ENCODE measurements around the gene SLC26A1.
"Not testable (repeated sequence)": the region's sequence is repeated elsewhere in the genome, so short reads cannot be mapped to it uniquely, and the experiment has no call there.

The SLC26A1 gene

DNA sequence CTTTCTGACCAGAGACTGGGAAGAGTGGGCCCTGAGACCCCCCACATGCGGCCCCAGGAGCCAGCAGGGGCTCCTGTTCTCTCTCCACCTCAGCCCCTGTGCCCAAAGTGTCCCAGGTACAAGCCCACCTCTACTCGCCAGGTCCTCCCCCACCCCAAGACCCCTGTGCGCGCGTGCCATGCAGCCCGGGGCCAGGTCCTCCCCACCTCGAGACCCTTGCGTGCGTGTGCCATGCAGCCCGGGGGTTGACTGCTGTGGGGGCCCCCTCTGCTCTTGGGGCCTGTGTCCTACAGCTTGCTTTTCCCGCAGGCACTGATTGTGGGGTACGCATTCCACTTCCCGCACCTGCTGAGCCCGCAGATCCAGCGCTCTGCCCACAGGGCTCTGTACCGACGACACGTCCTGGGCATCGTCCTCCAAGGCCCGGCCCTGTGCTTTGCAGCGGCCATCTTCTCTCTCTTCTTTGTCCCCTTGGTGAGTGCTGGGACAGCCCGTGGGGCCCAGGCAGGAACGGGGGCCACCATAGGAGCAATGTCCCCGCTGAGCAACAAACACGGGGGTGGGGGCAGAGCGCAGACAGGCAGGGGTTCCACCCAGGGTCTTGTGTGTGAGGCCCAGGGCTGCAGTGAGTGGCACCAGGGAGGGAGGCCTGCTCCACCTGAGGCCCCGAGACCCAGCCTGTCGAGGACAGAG lies 40.2 kb downstream of the SLC26A1 start:
- DNase-seq (ENCODE audit: low spot score): no peak

DNA sequence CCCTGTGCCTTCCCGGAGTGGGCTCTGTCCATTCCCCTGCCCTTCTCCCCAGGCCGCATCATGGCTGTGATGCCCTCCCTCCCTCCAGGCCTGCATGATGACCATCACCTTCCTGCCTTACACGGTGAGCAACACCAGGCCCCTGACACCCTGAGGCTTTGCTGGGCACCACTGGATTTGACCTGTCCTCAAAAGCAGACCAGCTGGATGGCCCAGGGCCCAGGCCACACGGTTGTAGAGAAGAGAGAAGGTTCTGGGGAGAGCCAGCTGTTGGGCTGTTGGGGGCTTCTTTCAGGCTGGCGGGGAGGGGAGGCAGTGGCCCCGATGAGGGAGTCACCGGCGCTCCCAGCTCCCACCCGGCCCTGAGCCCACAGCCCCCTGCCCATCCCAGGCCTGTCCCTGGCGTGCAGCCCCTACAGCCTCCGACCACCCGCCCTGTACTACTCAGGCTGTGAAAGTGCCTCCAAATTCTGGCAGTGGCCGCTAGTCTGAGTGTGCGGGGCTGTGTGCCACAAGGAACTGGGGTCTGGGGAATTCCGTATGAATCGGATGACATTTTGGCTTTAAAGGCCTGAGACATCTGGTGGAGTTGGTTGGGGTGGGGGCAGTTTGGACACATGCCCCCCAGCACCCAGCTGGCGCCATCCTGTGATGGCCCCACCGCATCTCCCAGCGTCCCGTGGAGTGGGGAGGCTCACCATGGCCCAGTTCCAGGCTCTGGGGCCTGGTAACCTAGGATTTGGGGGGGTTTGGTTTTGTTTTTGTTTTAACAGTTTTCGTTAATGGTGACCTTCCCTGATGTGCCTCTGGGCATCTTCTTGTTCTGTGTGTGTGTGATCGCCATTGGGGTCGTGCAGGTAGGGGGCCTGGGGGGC lies 41.4 kb downstream of the SLC26A1 start:
- DNase-seq (ENCODE audit: low spot score): no peak

DNA sequence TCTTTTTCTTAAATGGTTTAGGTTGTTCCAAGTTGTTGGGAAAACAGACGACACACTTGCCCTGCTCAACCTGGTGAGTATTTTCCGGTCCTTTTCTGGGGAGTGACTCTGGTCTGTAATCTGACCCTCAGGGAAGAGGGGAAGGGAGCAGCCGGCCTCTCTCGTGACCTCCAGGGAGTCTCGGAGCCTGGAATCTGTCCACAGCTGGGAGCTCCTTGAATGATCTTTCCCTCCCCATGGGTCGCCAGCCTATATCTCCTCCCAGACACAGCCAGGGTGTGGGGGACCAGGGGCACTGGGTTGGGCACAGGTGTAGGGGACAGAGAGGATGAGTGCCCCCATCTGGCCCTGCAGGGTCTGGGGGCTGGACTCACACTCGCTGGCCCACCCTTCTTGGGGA lies 42.0 kb downstream of the SLC26A1 start:
- DNase-seq (ENCODE audit: low spot score): no peak

DNA sequence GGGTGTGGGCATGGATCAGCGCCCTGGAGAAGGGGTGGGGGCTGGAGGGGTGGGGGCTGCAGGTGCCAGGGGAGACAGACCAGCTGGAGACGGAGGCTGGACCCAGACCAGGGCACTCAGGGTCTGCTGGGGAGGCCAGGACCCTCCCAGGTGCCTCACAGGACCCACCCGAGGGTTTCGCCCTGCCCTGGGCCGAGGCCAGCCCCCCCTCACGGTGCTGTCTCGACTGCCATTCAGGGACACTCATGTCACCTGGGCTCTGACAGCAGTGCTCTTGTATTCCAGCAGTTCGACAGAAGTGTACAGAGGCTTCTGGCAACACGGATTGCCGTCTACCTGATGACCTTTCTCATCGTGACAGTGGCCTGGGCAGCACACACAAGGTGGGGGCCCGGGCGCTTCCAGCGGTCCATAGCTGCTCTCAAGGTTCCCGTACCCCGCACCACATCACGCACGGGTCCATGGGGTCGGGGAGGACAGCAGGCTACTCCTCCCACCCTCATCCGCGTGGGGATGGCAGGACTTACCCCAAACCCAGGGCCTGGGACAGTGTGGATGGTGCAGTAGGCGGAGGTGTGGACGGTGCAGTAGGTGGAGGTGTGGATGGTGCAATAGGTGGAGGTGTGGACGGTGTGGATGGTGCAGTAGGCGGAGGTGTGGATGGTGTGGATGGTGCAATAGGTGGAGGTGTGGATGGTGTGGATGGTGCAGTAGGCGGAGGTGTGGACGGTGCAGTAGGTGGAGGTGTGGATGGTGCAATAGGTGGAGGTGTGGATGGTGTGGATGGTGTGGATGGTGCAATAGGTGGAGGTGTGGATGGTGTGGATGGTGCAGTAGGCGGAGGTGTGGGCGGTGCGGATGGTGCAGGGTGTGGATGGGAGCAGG lies 42.8 kb downstream of the SLC26A1 start:
- DNase-seq (ENCODE audit: low spot score): no peak

DNA sequence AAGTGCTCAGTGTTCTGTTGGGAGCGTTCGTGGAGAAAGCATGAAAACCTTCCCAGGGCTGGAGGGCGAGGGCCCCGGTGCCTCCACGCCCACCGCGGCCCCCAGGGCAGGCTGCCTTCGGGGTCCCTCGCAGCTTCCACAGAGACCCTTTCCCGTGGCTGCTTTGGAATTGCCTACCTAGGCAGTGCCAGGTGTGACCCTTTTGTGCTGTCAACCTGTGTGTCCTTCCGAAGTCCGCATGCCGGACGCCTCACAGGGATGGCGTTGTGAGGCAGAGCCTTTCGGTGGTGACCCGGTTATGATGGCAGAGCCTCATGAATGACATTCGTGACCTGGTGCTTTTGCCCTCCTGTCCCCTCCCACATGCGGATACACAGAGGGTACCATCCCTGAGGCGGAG lies 43.5 kb downstream of the SLC26A1 start:
- no peak for DNase-seq (ENCODE audit: low spot score)

DNA sequence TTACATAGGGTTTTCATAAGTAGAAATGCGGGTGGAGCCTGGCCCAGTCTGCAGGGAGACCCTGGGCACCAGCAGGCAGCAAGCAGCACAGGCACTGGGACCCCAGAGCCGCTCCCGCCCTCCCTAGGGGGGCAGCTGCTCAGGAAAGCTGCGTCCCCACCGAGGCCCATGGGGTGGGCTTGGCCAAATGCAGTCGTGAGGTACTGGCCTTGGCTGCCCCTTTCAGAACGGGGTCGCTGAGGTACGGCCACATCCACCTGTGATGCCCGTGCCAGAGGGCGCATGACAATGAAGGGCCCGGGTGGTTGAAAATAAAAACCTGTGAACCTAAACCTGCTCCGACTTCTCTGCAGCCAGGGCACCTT lies 44.3 kb downstream of the SLC26A1 start:
- DNase-seq (ENCODE audit: low spot score): no peak

DNA sequence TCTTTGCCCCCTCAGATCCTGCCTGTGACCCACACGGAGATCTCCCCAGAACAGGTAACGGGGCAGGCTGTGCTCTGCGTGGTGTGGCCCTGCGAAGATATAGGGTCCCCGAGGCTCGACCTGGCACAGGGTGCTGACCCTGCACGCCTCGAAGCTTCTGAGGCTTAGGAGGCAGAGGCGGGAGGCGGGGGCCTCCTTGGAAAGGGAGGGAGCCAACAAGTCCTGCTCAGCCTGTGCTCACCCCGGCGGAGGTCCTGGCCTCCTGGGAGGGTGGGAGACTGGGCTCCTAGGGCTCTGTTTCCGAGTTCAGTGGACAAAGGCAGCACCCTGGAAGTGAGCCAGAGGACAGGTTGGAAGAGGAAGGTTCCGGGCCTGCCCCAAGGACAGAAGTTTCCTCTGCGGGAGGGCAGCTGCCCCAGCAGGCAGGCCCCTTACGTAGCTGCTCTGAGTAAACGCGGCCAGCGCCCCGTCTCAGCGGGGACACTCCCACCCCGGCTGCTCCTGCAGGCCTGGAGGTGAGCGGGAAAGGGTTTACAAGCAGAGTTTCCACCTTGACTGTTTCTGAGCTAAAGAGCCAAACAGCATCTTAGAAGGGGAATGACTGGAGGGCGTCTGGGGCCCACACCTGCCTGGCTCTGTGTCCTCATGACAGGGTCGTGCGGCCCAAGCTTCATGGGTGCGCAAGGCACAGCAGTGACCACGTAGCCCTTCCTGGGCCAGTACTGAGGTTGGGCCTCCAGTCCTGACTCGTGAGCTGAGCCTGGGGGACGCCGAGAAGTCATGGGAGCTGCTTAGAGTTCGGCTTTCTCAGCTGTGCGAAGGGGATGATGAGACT lies 44.9 kb downstream of the SLC26A1 start:
- DNase-seq (ENCODE audit: low spot score): no peak

DNA sequence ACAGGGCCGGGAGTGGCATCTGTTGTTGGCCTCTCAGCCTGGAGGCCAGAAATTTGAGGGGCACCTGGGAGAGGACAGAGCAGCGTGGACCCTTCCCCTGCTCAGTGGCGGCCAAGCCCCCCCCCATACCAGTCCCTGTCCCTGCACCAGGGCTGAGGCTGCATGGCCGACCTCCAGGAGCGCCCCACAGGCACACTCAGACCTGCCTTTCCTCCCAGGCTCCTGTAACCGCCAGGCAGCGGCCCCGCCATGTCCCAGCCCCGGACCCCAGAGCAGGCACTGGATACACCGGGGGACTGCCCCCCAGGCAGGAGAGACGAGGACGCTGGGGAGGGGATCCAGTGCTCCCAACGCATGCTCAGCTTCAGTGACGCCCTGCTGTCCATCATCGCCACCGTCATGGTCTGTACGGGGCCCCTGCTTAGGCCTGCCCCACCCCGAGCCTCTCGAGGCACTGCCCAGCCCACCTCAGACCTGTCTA lies 45.7 kb downstream of the SLC26A1 start:
- no peak for DNase-seq (ENCODE audit: low spot score)

DNA sequence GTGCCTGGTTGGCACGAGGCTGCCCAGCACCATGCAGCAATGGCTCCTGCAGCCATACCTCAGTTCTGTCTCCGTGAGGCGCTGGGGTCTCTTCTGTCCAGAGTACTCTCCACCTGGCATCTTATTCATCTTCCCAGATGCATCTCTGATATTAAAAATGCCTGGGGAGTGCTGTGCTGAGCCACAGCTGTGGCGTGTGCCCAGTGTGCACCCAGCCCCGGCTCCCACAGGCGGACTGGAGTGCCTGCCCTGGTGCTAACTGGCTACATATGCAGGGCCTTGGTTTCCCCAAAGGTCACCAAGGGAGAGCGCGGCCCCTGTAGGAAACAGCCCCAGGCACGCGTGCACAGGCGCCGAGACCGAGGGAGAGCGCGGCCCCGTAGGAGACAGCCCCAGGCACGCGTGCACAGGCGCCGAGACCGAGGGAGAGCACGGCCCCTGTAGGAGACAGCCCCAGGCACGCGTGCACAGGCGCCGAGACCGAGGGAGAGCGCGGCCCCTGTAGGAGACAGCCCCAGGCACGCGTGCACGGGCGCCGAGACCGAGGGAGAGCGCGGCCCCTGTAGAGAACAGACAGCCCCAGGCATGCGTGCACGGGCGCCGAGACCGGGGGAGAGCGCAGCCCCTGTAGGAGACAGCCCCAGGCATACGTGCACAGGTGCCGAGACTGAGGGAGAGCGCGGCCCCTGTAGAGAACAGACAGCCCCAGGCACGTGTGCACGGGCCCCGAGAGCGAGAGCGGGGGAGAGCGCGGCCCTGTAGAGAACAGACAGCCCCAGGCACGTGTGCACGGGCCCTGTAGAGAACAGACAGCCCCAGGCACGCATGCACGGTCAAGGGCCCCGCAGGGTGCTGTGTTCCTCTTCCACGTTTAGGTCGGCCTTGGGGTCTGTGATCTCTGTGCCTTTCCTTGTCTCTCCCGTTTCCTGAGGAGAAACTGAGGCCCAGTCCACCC lies 46.4 kb downstream of the SLC26A1 start:
- no peak for DNase-seq (ENCODE audit: low spot score)

DNA sequence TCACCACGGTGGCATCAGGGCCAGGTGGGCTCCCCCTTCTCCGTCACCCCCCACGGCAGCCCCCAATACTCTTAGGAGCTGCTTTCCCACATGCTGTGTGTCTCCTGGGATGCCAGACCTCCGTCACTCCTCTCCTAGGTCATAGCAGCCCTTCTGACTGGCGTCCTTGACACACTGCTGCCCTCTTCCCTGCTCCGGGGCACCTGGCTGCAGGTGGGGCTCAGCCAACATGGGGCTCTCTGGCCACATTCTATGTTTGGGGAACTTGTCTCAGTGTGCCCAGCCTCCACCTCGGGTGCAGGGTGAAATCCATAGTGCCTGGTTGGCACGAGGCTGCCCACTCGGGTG lies 47.1 kb downstream of the SLC26A1 start:
- no peak for DNase-seq (ENCODE audit: low spot score)

DNA sequence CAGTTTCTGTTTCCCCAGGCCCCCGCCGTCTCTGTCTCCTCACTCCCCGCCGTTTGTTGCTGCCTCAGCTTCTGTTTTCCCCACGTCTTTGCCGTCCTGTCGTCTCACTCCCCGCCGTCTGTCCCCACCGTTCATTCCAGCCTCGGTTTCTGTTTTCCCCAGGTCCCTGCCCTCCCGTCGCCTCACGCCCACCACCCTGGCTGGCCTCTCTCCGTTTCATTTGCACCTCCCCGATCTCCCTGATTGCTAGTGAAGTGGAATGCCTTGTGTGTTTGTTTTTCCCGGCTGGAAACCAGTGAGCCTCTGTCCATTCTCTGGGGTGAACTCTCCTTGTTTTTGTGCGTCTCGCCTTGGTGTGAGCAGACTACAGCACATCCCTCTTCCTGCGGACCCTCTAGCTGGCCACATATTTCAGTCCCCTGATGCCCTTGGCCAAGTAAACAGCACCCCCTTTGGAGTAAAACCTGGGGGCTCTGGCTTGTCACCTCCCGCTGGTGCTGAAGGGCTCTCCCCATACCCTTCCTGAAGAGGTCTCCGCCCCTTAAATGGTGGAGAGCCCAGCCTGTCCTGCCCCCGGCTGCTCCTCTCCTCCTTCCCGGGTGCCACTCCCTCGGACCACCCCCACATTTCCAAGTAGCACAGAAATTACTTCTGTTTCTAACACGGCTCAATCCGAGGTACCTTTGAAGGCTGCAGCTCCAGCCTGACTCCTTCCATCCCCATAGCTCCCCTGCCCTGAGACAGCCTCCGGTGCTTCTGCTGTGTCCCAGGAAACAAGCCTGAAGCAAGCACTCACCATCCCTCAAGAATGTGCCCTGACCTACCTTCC lies 47.7 kb downstream of the SLC26A1 start:
- DNase-seq (ENCODE audit: low spot score): no peak

DNA sequence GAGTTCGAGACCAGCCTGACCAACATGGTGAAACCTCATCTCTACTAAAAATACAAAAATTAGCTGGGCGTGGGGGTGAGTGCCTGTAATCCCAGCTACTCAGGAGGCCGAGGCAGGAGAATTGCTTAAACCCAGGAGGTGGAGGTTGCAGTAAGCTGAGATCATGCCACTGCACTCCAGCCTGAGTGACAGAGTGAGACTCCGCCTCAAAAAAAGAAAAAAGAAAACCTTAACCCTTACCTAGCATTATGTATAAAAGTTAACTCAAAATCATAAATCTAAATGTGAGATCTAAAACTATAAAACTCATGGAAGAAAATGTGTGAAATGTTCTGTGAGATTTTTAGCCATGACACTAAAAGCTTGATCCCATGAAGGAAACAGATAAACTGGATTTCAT lies 53.7 kb downstream of the SLC26A1 start:
- DNase-seq (ENCODE audit: low spot score): not testable (repeated sequence)

Data from hematopoietic multipotent progenitor cell treated with erythropoietin and hydrocortisone succinate and interleukin-3 and kit ligand, for 17 days (in vitro differentiated cells).